ENCODE data around the gene MTHFR. TPM values are rescaled to one million over a fixed set of nuclear protein-coding genes. Genes with fewer than 3 reads are reported as not detected.
"Not testable (repeated sequence)": the region's sequence is repeated elsewhere in the genome, so short reads cannot be mapped to it uniquely, and the experiment has no call there.

MTHFR gene
- total and polyA plus RNA-seq, 2 of the 8 experiments (the other 6 are each of a cell fraction or from before 2014, with no cell fraction given), result 8.7 to 18.5 TPM

- H2BK12ac ChIP-seq (ENCODE audit: low read depth, low read length); H2BK20ac ChIP-seq (ENCODE audit: low read length); H3K23ac ChIP-seq (ENCODE audit: insufficient read length); H3K9me3 ChIP-seq (ENCODE audit: insufficient read depth in 2 of 2, low read depth in 1 of 2, low read length in 1 of 2); DNase-seq (ENCODE audit: low read depth in 1 of 2, low spot score in 2 of 2); H3K56ac ChIP-seq (replicated peaks; ENCODE audit: insufficient read length, low read depth, low read length); H2BK120ac ChIP-seq (replicated peaks; ENCODE audit: low read depth, low read length); H3K18ac ChIP-seq (ENCODE audit: extremely low read depth, low read length); H4K8ac ChIP-seq (ENCODE audit: extremely low read depth, insufficient read depth, low read length); H2BK15ac ChIP-seq (ENCODE audit: low read length); H4K20me1 ChIP-seq (replicated peaks in 1 of 2; ENCODE audit: control insufficient read depth in 1 of 2, insufficient read depth in 2 of 2, low read length in 2 of 2); H3K27me3 ChIP-seq (replicated peaks in 1 of 4; ENCODE audit: control insufficient read depth in 3 of 4, extremely low read depth in 1 of 4, insufficient read depth in 3 of 4, low read length in 3 of 4); H2AFZ ChIP-seq (ENCODE audit: low read length); H2AK5ac ChIP-seq (ENCODE audit: low read depth, low read length); H3K79me1 ChIP-seq (ENCODE audit: low read depth, low read length); FAIRE-seq; H3K14ac ChIP-seq (ENCODE audit: insufficient read length); H2BK5ac ChIP-seq (ENCODE audit: low read depth, low read length); H4K91ac ChIP-seq (replicated peaks; ENCODE audit: insufficient read length, low read length): not testable (repeated sequence)
- POLR2A ChIA-PET (ENCODE audit: partially characterized antibody), result interaction anchor here (0.5 to 3.2 kb wide), 10 partner anchors 10 to 215 kb away, joined by 3 to 27 read pairs (median 4); partner anchors contain the start of genes AGTRAP, DRAXIN and MIIP
- Histone ChIP-seq H3K36me3 (ENCODE audit: control insufficient read depth in 2 of 4, insufficient read depth in 4 of 4, low read length in 3 of 4) (peaks cover 4 to 17% (median 15%) of the 10 kb centered on the region in 4 experiments; a peak in 7 of 8 replicates), H3K4ac (replicated peaks; ENCODE audit: insufficient read length, low read depth, low read length) (peak overlapping the region; percentile 10), H4K5ac (ENCODE audit: insufficient read length, low read depth, low read length) (peak overlapping the region; percentile 14), H3K23me2 (ENCODE audit: low read depth, low read length) (peaks cover 18% of the 10 kb centered on the region), H3K4me1 (replicated peaks in 1 of 4; ENCODE audit: control insufficient read depth in 3 of 4, insufficient read depth in 4 of 4, low read length in 3 of 4) (peaks cover 13 to 24% (median 18%) of the 10 kb centered on the region in 4 experiments), H3K4me3 (ENCODE audit: extremely low read depth in 1 of 4, insufficient read depth in 2 of 4, low read depth in 3 of 4, low read length in 4 of 4) (peak overlapping the region; percentile 15 to 88 (median 66); a peak in 6 of 8 replicates), H3K9ac (replicated peaks in 1 of 4; ENCODE audit: extremely low read depth in 1 of 4, low read depth in 3 of 4, low read length in 3 of 4) (peak overlapping the region in 2 of 4 experiments; percentile 26 to 44; a peak in 1 of 7 replicates), H3K79me2 (ENCODE audit: control insufficient read depth in 1 of 2, insufficient read depth in 2 of 2, low read length in 2 of 2) (peaks cover 8 to 45% of the 10 kb centered on the region in 2 experiments; a peak in 3 of 4 replicates), H3K4me2 (ENCODE audit: insufficient read depth in 1 of 2, low read depth in 2 of 2, low read length in 2 of 2) (peak overlapping the region; percentile 84 to 98), H3K27ac (ENCODE audit: low read depth, low read length) (peak overlapping the region; percentile 41)
- WGBS, 2 experiments (ENCODE audit: extremely low coverage in 1 of 2, insufficient coverage in 1 of 2, insufficient read length in 1 of 2, insufficient replicate concordance in 2 of 2, low coverage in 1 of 2, low lambda C conversion rate in 2 of 2, missing lambda C conversion rate in 1 of 2), result 76% methylated on average over 9 of the region's 9 CpGs; no CpG with 5 or more reads in 1 of the 2 experiments
- 0 out of 2 replicates have a peak, but pooled peaks have one; percentile 5 for TF ChIP-seq SP1 (IDR thresholded peaks at IDR 0.05; ENCODE audit: low read depth, low read length)
- CTCF ChIA-PET (ENCODE audit: partially characterized antibody), result interaction anchor here (0.6 to 4.2 kb wide), 7 partner anchors 10 to 1744 kb away, joined by 3 to 49 read pairs (median 3); no protein-coding TSS in a partner anchor
These were observed 1.7 kb downstream of the MTHFR start for GRCh38 chr1:11803924-11804665.

Data from H1 (cell line).